ENCODE measurements around the gene RYR2.

The RYR2 gene

GRCh38 chr1:237352747-237353146 is 310.8 kb downstream of the RYR2 start:
- ATAC-seq, result no peak
- TF ChIP-seq ZFP3 (CRISPR knock-in tag; IDR thresholded peaks at IDR 0.05) (no peak), RARB (CRISPR knock-in tag; IDR thresholded peaks at IDR 0.05) (no peak), OSR1 (CRISPR knock-in tag; IDR thresholded peaks at IDR 0.05) (no peak), TSHZ2 (CRISPR knock-in tag; IDR thresholded peaks at IDR 0.05) (no peak), ARNTL (CRISPR knock-in tag; IDR thresholded peaks at IDR 0.05; ENCODE audit: borderline replicate concordance, low read depth) (no peak), ZNF70 (CRISPR knock-in tag; IDR thresholded peaks at IDR 0.05) (no peak), CSDC2 (CRISPR knock-in tag; IDR thresholded peaks at IDR 0.05) (no peak), CREB5 (CRISPR knock-in tag; IDR thresholded peaks at IDR 0.05; ENCODE audit: low read depth) (no peak), ZNF8 (CRISPR knock-in tag; IDR thresholded peaks at IDR 0.05) (no peak), PATZ1 (CRISPR knock-in tag; IDR thresholded peaks at IDR 0.05; ENCODE audit: borderline replicate concordance) (no peak), POU6F1 (CRISPR knock-in tag; IDR thresholded peaks at IDR 0.05; ENCODE audit: borderline replicate concordance, low read depth) (no peak), TOX (CRISPR knock-in tag; IDR thresholded peaks at IDR 0.05; ENCODE audit: borderline replicate concordance) (no peak), ISL1 (CRISPR knock-in tag; IDR thresholded peaks at IDR 0.05) (no peak), PPARA (CRISPR knock-in tag; IDR thresholded peaks at IDR 0.05; ENCODE audit: borderline replicate concordance) (no peak), ZNF565 (CRISPR knock-in tag; conservative IDR thresholded peaks at IDR 0.05; ENCODE audit: low read depth) (no peak), BACH2 (CRISPR knock-in tag; IDR thresholded peaks at IDR 0.05; ENCODE audit: borderline replicate concordance) (no peak), SNAI2 (CRISPR knock-in tag; IDR thresholded peaks at IDR 0.05) (no peak), GLIS3 (CRISPR knock-in tag; IDR thresholded peaks at IDR 0.05) (no peak), CSRNP3 (CRISPR knock-in tag; IDR thresholded peaks at IDR 0.05) (no peak)

- no peak for ATAC-seq
- TF ChIP-seq POU6F1 (CRISPR knock-in tag; IDR thresholded peaks at IDR 0.05; ENCODE audit: borderline replicate concordance, low read depth), result no peak
- TF ChIP-seq GLIS3 (CRISPR knock-in tag; IDR thresholded peaks at IDR 0.05), result no peak
- no peak for TF ChIP-seq ZC3H10 (CRISPR knock-in tag; IDR thresholded peaks at IDR 0.05)
- TF ChIP-seq ZNF8 (CRISPR knock-in tag; IDR thresholded peaks at IDR 0.05), result no peak
- TF ChIP-seq ESRRG (CRISPR knock-in tag; IDR thresholded peaks at IDR 0.05), result no peak
- TF ChIP-seq ZFP3 (CRISPR knock-in tag; IDR thresholded peaks at IDR 0.05), result no peak
- TF ChIP-seq PATZ1 (CRISPR knock-in tag; IDR thresholded peaks at IDR 0.05; ENCODE audit: borderline replicate concordance), result no peak
- TF ChIP-seq CSRNP3 (CRISPR knock-in tag; IDR thresholded peaks at IDR 0.05), result no peak
These were observed 311.9 kb downstream of the RYR2 start for GRCh38 chr1:237353918-237354317.
